Activated T-cell treated with anti-CD3 and anti-CD28 coated beads, Interleukin-2, amount 50 U/mL, for 48 hours (primary cell): ENCODE data around the gene RASGRF1.

Source experiments
- DNase-seq, 2 experiments: peaks; one replicate each; pipeline ENCODE4 v3.0.0-alpha.2; 2020

The RASGRF1 gene

GRCh38 chr15:78983146-78983918 lies 107.2 kb downstream of the RASGRF1 start:
- DNase-seq: no peak

GRCh38 chr15:78982736-78983135 lies 107.8 kb downstream of the RASGRF1 start:
- no peak for DNase-seq

- DNase-seq: no peak
Measured at GRCh38 chr15:78981532-78982313, 108.9 kb downstream of the RASGRF1 start.

- peak; percentile 48 to 49 for DNase-seq
Measured at GRCh38 chr15:78979456-78980320, 110.9 kb downstream of the RASGRF1 start.

- no peak for DNase-seq
Measured at GRCh38 chr15:78978601-78979179, 111.9 kb downstream of the RASGRF1 start.

- no peak for DNase-seq
Measured at GRCh38 chr15:78977591-78978347, 112.8 kb downstream of the RASGRF1 start.

GRCh38 chr15:78977091-78977571 lies 113.4 kb downstream of the RASGRF1 start:
- no peak for DNase-seq

GRCh38 chr15:78976691-78977090 lies 113.9 kb downstream of the RASGRF1 start:
- no peak for DNase-seq

- DNase-seq: no peak
Measured at GRCh38 chr15:78974272-78974918, 116.2 kb downstream of the RASGRF1 start.

- no peak for DNase-seq
Measured at GRCh38 chr15:78969687-78970349, 120.8 kb downstream of the RASGRF1 start.

- no peak for DNase-seq
Measured at GRCh38 chr15:78968539-78969271, 121.9 kb downstream of the RASGRF1 start.

- no peak for DNase-seq
Measured at GRCh38 chr15:78968114-78968513, 122.5 kb downstream of the RASGRF1 start.

- DNase-seq: no peak
Measured at GRCh38 chr15:78960308-78960707, 130.3 kb downstream of the RASGRF1 start.

- no peak for DNase-seq
Measured at GRCh38 chr15:78959360-78959759, 131.2 kb downstream of the RASGRF1 start.

GRCh38 chr15:78957416-78958093 lies 133.0 kb downstream of the RASGRF1 start:
- DNase-seq: no peak

- DNase-seq: no peak
Measured at GRCh38 chr15:78956937-78957336, 133.6 kb downstream of the RASGRF1 start.

- DNase-seq: no peak
Measured at GRCh38 chr15:78955355-78955754, 135.2 kb downstream of the RASGRF1 start.

GRCh38 chr15:78951841-78952238 lies 138.7 kb downstream of the RASGRF1 start:
- no peak for DNase-seq
